Hepatocyte (in vitro differentiated cells): ENCODE results near the gene ATAD3B.
"Not testable (repeated sequence)": the region's sequence is repeated elsewhere in the genome, so short reads cannot be mapped to it uniquely, and the experiment has no call there.

Experiments
- CTCF ChIP-seq: fragments of 200-600 bp; sonication (generic); IDR thresholded peaks from 2 replicates; pipeline ENCODE4 v1.5.1; 2016; ENCODE audit warnings: antibody characterized with exemption, mild to moderate bottlenecking; ENCODE audit not compliant: poor library complexity
- EZH2 ChIP-seq: fragments of 200-600 bp; sonication (generic); IDR thresholded peaks from 2 replicates; pipeline ENCODE4 v1.6.1; 2016; ENCODE audit warnings: antibody characterized with exemption, mild to moderate bottlenecking, borderline replicate concordance
- EZH2phosphoT487 ChIP-seq: fragments of 200-600 bp; sonication (generic); IDR thresholded peaks from one replicate; pipeline ENCODE4 v1.6.1; 2018; ENCODE audit warnings: antibody characterized with exemption, mild to moderate bottlenecking, low read depth, moderate library complexity; ENCODE audit not compliant: unreplicated experiment, severe bottlenecking

GRCh38 chr1:1508775-1509464 is 37.4 kb downstream of the ATAD3B start:
- not testable (repeated sequence) for TF ChIP-seq CTCF, EZH2, EZH2phosphoT487
